Measurements from ENCODE around the gene EXOC4. TPM values are rescaled to one million over a fixed set of nuclear protein-coding genes. Genes with fewer than 3 reads are reported as not detected.

EXOC4 gene
- total RNA-seq, 2 experiments from 2014 or later: 58.0 to 59.9 TPM

- peaks cover 2% of the 10 kb centered on the region for H3K9me3 Mint-ChIP-seq
Observed at GRCh38 chr7:133977409-133978274, 724.8 kb downstream of the EXOC4 start.

GRCh38 chr7:133978502-133979295 lies 725.8 kb downstream of the EXOC4 start:
- peaks cover 30% of the 10 kb centered on the region for H3K36me3 Mint-ChIP-seq (ENCODE audit: low read depth)
- no peak overlapping the region for H3K27ac ChIP-seq (ENCODE audit: low read depth in 1 of 2, low read length in 2 of 2)
- intact Hi-C loops (cut with DNase I, micrococcal nuclease): no loop called here
- TF ChIP-seq CTCF (IDR thresholded peaks at IDR 0.05): no peak
- H3K4me1 Mint-ChIP-seq (ENCODE audit: low read depth): no peaks in the 10 kb centered on the region
- no peaks in the 10 kb centered on the region for H3K9me3 ChIP-seq (ENCODE audit: control insufficient read depth in 1 of 2, insufficient read depth in 1 of 2, low read length in 2 of 2)
- no peaks in the 10 kb centered on the region for H3K27me3 ChIP-seq (ENCODE audit: control insufficient read depth in 1 of 2, insufficient read depth in 2 of 2, low read length in 2 of 2)
- H3K27ac Mint-ChIP-seq: no peak overlapping the region
- no peak overlapping the region for H3K4me3 Mint-ChIP-seq
- no peaks in the 10 kb centered on the region for H3K36me3 ChIP-seq (ENCODE audit: insufficient read depth, low read length)
- peaks cover 2% of the 10 kb centered on the region for H3K9me3 Mint-ChIP-seq
- H3K4me3 ChIP-seq (ENCODE audit: low read length): no peak overlapping the region
- ATAC-seq (ENCODE audit: poor library complexity) (no peak), DNase-seq (no peak)
- ChIA-PET CTCF (no interaction called here), POLR2A (no interaction called here)
- H3K4me1 ChIP-seq (ENCODE audit: insufficient read depth, low read length): no peaks in the 10 kb centered on the region
- H3K27me3 Mint-ChIP-seq: no peaks in the 10 kb centered on the region

More at GRCh38 chr7:133977409-133978274, 724.8 kb downstream of the EXOC4 start:
- TF ChIP-seq CTCF (IDR thresholded peaks at IDR 0.05): no peak
- Histone ChIP-seq H3K36me3 (ENCODE audit: insufficient read depth, low read length) (no peaks in the 10 kb centered on the region), H3K9me3 (ENCODE audit: control insufficient read depth in 1 of 2, insufficient read depth in 1 of 2, low read length in 2 of 2) (no peaks in the 10 kb centered on the region), H3K27me3 (ENCODE audit: control insufficient read depth in 1 of 2, insufficient read depth in 2 of 2, low read length in 2 of 2) (no peaks in the 10 kb centered on the region), H3K4me1 (ENCODE audit: insufficient read depth, low read length) (no peaks in the 10 kb centered on the region), H3K27ac (ENCODE audit: low read depth in 1 of 2, low read length in 2 of 2) (no peak overlapping the region), H3K4me3 (ENCODE audit: low read length) (no peak overlapping the region)
- H3K4me3 Mint-ChIP-seq: no peak overlapping the region
- H3K27ac Mint-ChIP-seq: no peak overlapping the region
- ChIA-PET CTCF (no interaction called here), POLR2A (interaction anchor here (0.6 to 0.7 kb wide), 2 partner anchors 78 to 1033 kb away, joined by 3 to 5 read pairs; no protein-coding TSS in a partner anchor)
- H3K27me3 Mint-ChIP-seq: no peaks in the 10 kb centered on the region
- no peak for ATAC-seq (ENCODE audit: poor library complexity)
- no peaks in the 10 kb centered on the region for H3K4me1 Mint-ChIP-seq (ENCODE audit: low read depth)
- H3K36me3 Mint-ChIP-seq (ENCODE audit: low read depth): peaks cover 23% of the 10 kb centered on the region
- DNase-seq: no peak
- intact Hi-C loops (cut with DNase I, micrococcal nuclease): no loop called here

- H3K9me3 Mint-ChIP-seq: peaks cover 2% of the 10 kb centered on the region
- intact Hi-C loops (cut with DNase I, micrococcal nuclease): no loop called here
Observed at GRCh38 chr7:133980804-133981203, 727.9 kb downstream of the EXOC4 start.

More at GRCh38 chr7:133980804-133981203, 727.9 kb downstream of the EXOC4 start:
- DNase-seq (no peak), ATAC-seq (ENCODE audit: poor library complexity) (no peak)
- no peak overlapping the region for H3K4me3 ChIP-seq (ENCODE audit: low read length)
- Mint-ChIP-seq H3K27ac (no peak overlapping the region), H3K4me1 (ENCODE audit: low read depth) (no peaks in the 10 kb centered on the region), H3K27me3 (no peaks in the 10 kb centered on the region), H3K4me3 (no peak overlapping the region), H3K36me3 (ENCODE audit: low read depth) (peaks cover 30% of the 10 kb centered on the region)
- no peaks in the 10 kb centered on the region for H3K27me3 ChIP-seq (ENCODE audit: control insufficient read depth in 1 of 2, insufficient read depth in 2 of 2, low read length in 2 of 2)
- H3K9me3 ChIP-seq (ENCODE audit: control insufficient read depth in 1 of 2, insufficient read depth in 1 of 2, low read length in 2 of 2): no peaks in the 10 kb centered on the region
- H3K4me1 ChIP-seq (ENCODE audit: insufficient read depth, low read length): no peaks in the 10 kb centered on the region
- TF ChIP-seq CTCF (IDR thresholded peaks at IDR 0.05): no peak
- POLR2A ChIA-PET: no interaction called here
- H3K27ac ChIP-seq (ENCODE audit: low read depth in 1 of 2, low read length in 2 of 2): no peak overlapping the region
- no peaks in the 10 kb centered on the region for H3K36me3 ChIP-seq (ENCODE audit: insufficient read depth, low read length)
- CTCF ChIA-PET: no interaction called here
